ENCODE data around the gene GSX1. TPM values are rescaled to one million over a fixed set of nuclear protein-coding genes. Genes with fewer than 3 reads are reported as not detected.

Gene GSX1
- total and polyA plus RNA-seq, 2 donors (not counting 3 experiments of a cell fraction or from before 2014, with no cell fraction given), result not detected

GRCh38 chr13:27796544-27797227, 4.4 kb downstream of the GSX1 start:
- H3K4me1 ChIP-seq (ENCODE audit: control insufficient read depth, extremely low read depth, insufficient read depth, low read length), result no peaks in the 10 kb centered on the region
- no peaks in the 10 kb centered on the region for H3K36me3 ChIP-seq (ENCODE audit: control insufficient read depth in 2 of 2, extremely low read depth in 1 of 2, insufficient read depth in 2 of 2, low read length in 2 of 2)
- no peak overlapping the region for H2AFZ ChIP-seq (ENCODE audit: low read depth, low read length)
- FAIRE-seq, result no peak
- H4K20me1 ChIP-seq (replicated peaks; ENCODE audit: control insufficient read depth, extremely low read depth, insufficient read depth, low read length), result no peaks in the 10 kb centered on the region
- ChIA-PET CTCF (interaction anchor here (0.7 to 2.2 kb wide), 5 partner anchors 10 to 264 kb away, joined by 3 to 13 read pairs (median 4); no protein-coding TSS in a partner anchor), POLR2A (no interaction called here)
- dilution Hi-C loops (cut with MboI; ENCODE audit: extremely low pct_ligation_motif_present, low sequenced_read_pairs) (no loop called here), intact Hi-C loops (cut with micrococcal nuclease) (loop anchor here (10.0 kb wide), 1 partner anchor 172 kb away; the partner anchor contains the start of genes LNX2 and POLR1D)
- no peak overlapping the region for H3K4me2 ChIP-seq (ENCODE audit: insufficient read depth, low read length)
- H3K9ac ChIP-seq (replicated peaks; ENCODE audit: extremely low read depth, insufficient read depth, low read length), result no peak overlapping the region
- H3K27ac ChIP-seq (ENCODE audit: insufficient read depth, low read depth, low read length), result no peak overlapping the region
- H3K9me1 ChIP-seq (replicated peaks; ENCODE audit: control insufficient read depth, extremely low read depth, insufficient read depth, low read length), result no peaks in the 10 kb centered on the region
- H3K27me3 ChIP-seq (ENCODE audit: control insufficient read depth in 2 of 2, insufficient read depth in 2 of 2, low read length in 2 of 2), result peaks cover 73 to 79% of the 10 kb centered on the region in 2 experiments
- no peak for TF ChIP-seq POLR2A (IDR thresholded peaks at IDR 0.05; ENCODE audit: low read depth, low read length)
- TF ChIP-seq MYC (IDR thresholded peaks at IDR 0.05; ENCODE audit: low read depth, low read length), result no peak
- TF ChIP-seq EZH2 (IDR thresholded peaks at IDR 0.05; ENCODE audit: borderline replicate concordance, low read depth, low read length, severe bottlenecking), result no peak
- TF ChIP-seq POLR2AphosphoS5 (IDR thresholded peaks at IDR 0.05; ENCODE audit: insufficient read depth, low read depth, low read length), result no peak
- TF ChIP-seq, protein P1, sequence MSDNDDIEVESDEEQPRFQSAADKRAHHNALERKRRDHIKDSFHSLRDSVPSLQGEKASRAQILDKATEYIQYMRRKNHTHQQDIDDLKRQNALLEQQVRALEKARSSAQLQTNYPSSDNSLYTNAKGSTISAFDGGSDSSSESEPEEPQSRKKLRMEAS (IDR thresholded peaks at IDR 0.05; ENCODE audit: insufficient read depth, insufficient read length), result no peak
- TF ChIP-seq FOS (IDR thresholded peaks at IDR 0.05; ENCODE audit: borderline replicate concordance, insufficient read depth, low read length), result no peak
- no peak for TF ChIP-seq GATA2 (IDR thresholded peaks at IDR 0.05; ENCODE audit: insufficient read depth, insufficient read length, low read depth, low read length)
- TF ChIP-seq JUN (IDR thresholded peaks at IDR 0.05; ENCODE audit: borderline replicate concordance, insufficient read depth, insufficient read length, low read depth), result no peak
- TF ChIP-seq CTCF (IDR thresholded peaks at IDR 0.05; ENCODE audit: extremely low read depth in 1 of 2, insufficient read depth in 1 of 2, low read depth in 1 of 2, low read length in 2 of 2), result no peak
- no peak overlapping the region for H3K4me3 ChIP-seq (replicated peaks in 1 of 3; ENCODE audit: insufficient read depth in 1 of 3, low read depth in 1 of 3, low read length in 3 of 3)
- H3K79me2 ChIP-seq (ENCODE audit: control insufficient read depth, insufficient read depth, low read length), result no peaks in the 10 kb centered on the region
- BruUV-seq (replicated peaks), result no TSS peak
- H3K9me3 ChIP-seq (replicated peaks; ENCODE audit: control insufficient read depth, insufficient read depth, low read length), result no peaks in the 10 kb centered on the region
- no peak for DNase-seq (ENCODE audit: low read depth, low spot score)

All from endothelial cell of umbilical vein (primary cell).